GM19351 (cell line): ENCODE results near the gene VAC14.
"Not testable (repeated sequence)": the region's sequence is repeated elsewhere in the genome, so short reads cannot be mapped to it uniquely, and the experiment has no call there.

ENCODE experiments used
- ATAC-seq: cut with Tn5 transposase; IDR thresholded peaks from one replicate; pipeline ENCODE4 v1.9.1; 2021; ENCODE audit warnings: mild to moderate bottlenecking, moderate library complexity; ENCODE audit not compliant: unreplicated experiment

VAC14 gene

GRCh38 chr16:70683146-70683944 is 117.6 kb downstream of the VAC14 start:
- no peak for ATAC-seq

- ATAC-seq = no peak
Measured at GRCh38 chr16:70682239-70683145, 118.5 kb downstream of the VAC14 start.

- no peak for ATAC-seq
Measured at GRCh38 chr16:70681382-70682238, 119.3 kb downstream of the VAC14 start.

- ATAC-seq = no peak
Measured at GRCh38 chr16:70680495-70681381, 120.2 kb downstream of the VAC14 start.

- no peak for ATAC-seq
Measured at GRCh38 chr16:70679671-70680494, 121.1 kb downstream of the VAC14 start.

- ATAC-seq = no peak
Measured at GRCh38 chr16:70678898-70679670, 121.9 kb downstream of the VAC14 start.

- no peak for ATAC-seq
Measured at GRCh38 chr16:70678121-70678897, 122.6 kb downstream of the VAC14 start.

GRCh38 chr16:70677499-70678120 is 123.3 kb downstream of the VAC14 start:
- no peak for ATAC-seq

- no peak for ATAC-seq
Measured at GRCh38 chr16:70676675-70677498, 124.1 kb downstream of the VAC14 start.

GRCh38 chr16:70675851-70676513 is 125.0 kb downstream of the VAC14 start:
- ATAC-seq = no peak

- ATAC-seq = no peak
Measured at GRCh38 chr16:70674221-70675014, 126.5 kb downstream of the VAC14 start.

- ATAC-seq = not testable (repeated sequence)
Measured at GRCh38 chr16:70670938-70671337, 130.0 kb downstream of the VAC14 start.

- no peak for ATAC-seq
Measured at GRCh38 chr16:70670175-70670574, 130.8 kb downstream of the VAC14 start.

GRCh38 chr16:70665806-70666735 is 134.9 kb downstream of the VAC14 start:
- ATAC-seq = no peak
